Anterior cingulate cortex (tissue), 58 donors: ENCODE data around the gene FAM180A.

Experiments
- DNase-seq, 58 donors: peaks; one replicate each; lab custom pipeline; 2025; lab: John Stamatoyannopoulos, UW

Gene FAM180A

GRCh38 chr7:135692055-135692454 is 56.6 kb downstream of the FAM180A start:
- no peak for DNase-seq

- DNase-seq: no peak
These were observed 58.0 kb downstream of the FAM180A start for GRCh38 chr7:135690566-135690965.

- DNase-seq: no peak
These were observed 61.1 kb downstream of the FAM180A start for GRCh38 chr7:135687466-135687865.

- DNase-seq: no peak
These were observed 63.1 kb downstream of the FAM180A start for GRCh38 chr7:135685306-135686084.

- no peak for DNase-seq
These were observed 63.9 kb downstream of the FAM180A start for GRCh38 chr7:135684699-135685098.

GRCh38 chr7:135684136-135684535 is 64.5 kb downstream of the FAM180A start:
- no peak for DNase-seq

- DNase-seq: no peak
These were observed 65.0 kb downstream of the FAM180A start for GRCh38 chr7:135683609-135684008.

- DNase-seq: no peak
These were observed 66.4 kb downstream of the FAM180A start for GRCh38 chr7:135682191-135682590.

GRCh38 chr7:135681762-135682161 is 66.9 kb downstream of the FAM180A start:
- DNase-seq: no peak
